ENCODE results near the gene PDK1.

PDK1 gene

GRCh38 chr2:172609488-172609887, 53.6 kb downstream of the PDK1 start:
- no peak for DNase-seq (ENCODE audit: insufficient read length, low spot score)
- no peak for TF ChIP-seq SPI1 (IDR thresholded peaks at IDR 0.05; ENCODE audit: low read depth, low read length)
- TF ChIP-seq POLR2AphosphoS5 (IDR thresholded peaks at IDR 0.05; ENCODE audit: low read depth, low read length), result no peak
- no peak for TF ChIP-seq POLR2A (IDR thresholded peaks at IDR 0.05; ENCODE audit: low read depth, low read length)
- no peak for TF ChIP-seq POU2F2 (IDR thresholded peaks at IDR 0.05; ENCODE audit: low read depth, low read length)
- no peak for TF ChIP-seq PAX5 (IDR thresholded peaks at IDR 0.05; ENCODE audit: insufficient read depth, low read length, severe bottlenecking)
- TF ChIP-seq TAF1 (IDR thresholded peaks at IDR 0.05; ENCODE audit: low read depth, low read length), result no peak
- no peak for FAIRE-seq

GRCh38 chr2:172612051-172612450, 56.2 kb downstream of the PDK1 start:
- DNase-seq (ENCODE audit: insufficient read length, low spot score) (no peak), FAIRE-seq (no peak)
- TF ChIP-seq POU2F2 (IDR thresholded peaks at IDR 0.05; ENCODE audit: low read depth, low read length), result no peak
- no peak for TF ChIP-seq SPI1 (IDR thresholded peaks at IDR 0.05; ENCODE audit: low read depth, low read length)
- TF ChIP-seq POLR2A (IDR thresholded peaks at IDR 0.05; ENCODE audit: low read depth, low read length), result no peak
- TF ChIP-seq PAX5 (IDR thresholded peaks at IDR 0.05; ENCODE audit: insufficient read depth, low read length, severe bottlenecking), result no peak
- no peak for TF ChIP-seq TAF1 (IDR thresholded peaks at IDR 0.05; ENCODE audit: low read depth, low read length)

- TF ChIP-seq POU2F2 (IDR thresholded peaks at IDR 0.05; ENCODE audit: low read depth, low read length) (no peak), PAX5 (IDR thresholded peaks at IDR 0.05; ENCODE audit: insufficient read depth, low read length, severe bottlenecking) (no peak), TAF1 (IDR thresholded peaks at IDR 0.05; ENCODE audit: low read depth, low read length) (no peak), SPI1 (IDR thresholded peaks at IDR 0.05; ENCODE audit: low read depth, low read length) (no peak), POLR2AphosphoS5 (IDR thresholded peaks at IDR 0.05; ENCODE audit: low read depth, low read length) (0 out of 2 replicates have a peak, but pooled peaks have one; percentile 27), POLR2A (IDR thresholded peaks at IDR 0.05; ENCODE audit: low read depth, low read length) (no peak)
- DNase-seq (ENCODE audit: insufficient read length, low spot score) (no peak), FAIRE-seq (no peak)
These were observed 57.1 kb downstream of the PDK1 start for GRCh38 chr2:172613040-172613439.

GRCh38 chr2:172613615-172614231, 57.8 kb downstream of the PDK1 start:
- FAIRE-seq (no peak), DNase-seq (ENCODE audit: insufficient read length, low spot score) (no peak)

GRCh38 chr2:172614932-172615331, 59.0 kb downstream of the PDK1 start:
- TF ChIP-seq PAX5 (IDR thresholded peaks at IDR 0.05; ENCODE audit: insufficient read depth, low read length, severe bottlenecking) (no peak), POLR2AphosphoS5 (IDR thresholded peaks at IDR 0.05; ENCODE audit: low read depth, low read length) (no peak), TAF1 (IDR thresholded peaks at IDR 0.05; ENCODE audit: low read depth, low read length) (no peak), SPI1 (IDR thresholded peaks at IDR 0.05; ENCODE audit: low read depth, low read length) (no peak), POLR2A (IDR thresholded peaks at IDR 0.05; ENCODE audit: low read depth, low read length) (no peak), POU2F2 (IDR thresholded peaks at IDR 0.05; ENCODE audit: low read depth, low read length) (no peak)
- DNase-seq (ENCODE audit: insufficient read length, low spot score), result no peak
- FAIRE-seq, result no peak

More at GRCh38 chr2:172613615-172614231, 57.8 kb downstream of the PDK1 start:
- TF ChIP-seq SPI1 (IDR thresholded peaks at IDR 0.05; ENCODE audit: low read depth, low read length) (no peak), TAF1 (IDR thresholded peaks at IDR 0.05; ENCODE audit: low read depth, low read length) (no peak), POU2F2 (IDR thresholded peaks at IDR 0.05; ENCODE audit: low read depth, low read length) (no peak), POLR2AphosphoS5 (IDR thresholded peaks at IDR 0.05; ENCODE audit: low read depth, low read length) (no peak), POLR2A (IDR thresholded peaks at IDR 0.05; ENCODE audit: low read depth, low read length) (no peak; the same call in 1 of the 2 replicates), PAX5 (IDR thresholded peaks at IDR 0.05; ENCODE audit: insufficient read depth, low read length, severe bottlenecking) (no peak)

- FAIRE-seq (no peak), DNase-seq (ENCODE audit: insufficient read length, low spot score) (no peak)
- TF ChIP-seq POU2F2 (IDR thresholded peaks at IDR 0.05; ENCODE audit: low read depth, low read length) (no peak), PAX5 (IDR thresholded peaks at IDR 0.05; ENCODE audit: insufficient read depth, low read length, severe bottlenecking) (no peak), SPI1 (IDR thresholded peaks at IDR 0.05; ENCODE audit: low read depth, low read length) (no peak), POLR2A (IDR thresholded peaks at IDR 0.05; ENCODE audit: low read depth, low read length) (no peak), TAF1 (IDR thresholded peaks at IDR 0.05; ENCODE audit: low read depth, low read length) (no peak), POLR2AphosphoS5 (IDR thresholded peaks at IDR 0.05; ENCODE audit: low read depth, low read length) (no peak)
These were observed 59.9 kb downstream of the PDK1 start for GRCh38 chr2:172615727-172616261.

- no peak for DNase-seq (ENCODE audit: insufficient read length, low spot score)
- TF ChIP-seq PAX5 (IDR thresholded peaks at IDR 0.05; ENCODE audit: insufficient read depth, low read length, severe bottlenecking), result no peak
- TF ChIP-seq TAF1 (IDR thresholded peaks at IDR 0.05; ENCODE audit: low read depth, low read length), result no peak
- TF ChIP-seq POU2F2 (IDR thresholded peaks at IDR 0.05; ENCODE audit: low read depth, low read length), result no peak
- TF ChIP-seq SPI1 (IDR thresholded peaks at IDR 0.05; ENCODE audit: low read depth, low read length), result no peak
- no peak for TF ChIP-seq POLR2A (IDR thresholded peaks at IDR 0.05; ENCODE audit: low read depth, low read length)
- no peak for TF ChIP-seq POLR2AphosphoS5 (IDR thresholded peaks at IDR 0.05; ENCODE audit: low read depth, low read length)
- no peak for FAIRE-seq
These were observed 61.2 kb downstream of the PDK1 start for GRCh38 chr2:172617115-172617514.

GRCh38 chr2:172623249-172623965, 67.5 kb downstream of the PDK1 start:
- TF ChIP-seq POLR2A (IDR thresholded peaks at IDR 0.05; ENCODE audit: low read depth, low read length) (no peak), POLR2AphosphoS5 (IDR thresholded peaks at IDR 0.05; ENCODE audit: low read depth, low read length) (no peak), PAX5 (IDR thresholded peaks at IDR 0.05; ENCODE audit: insufficient read depth, low read length, severe bottlenecking) (no peak), SPI1 (IDR thresholded peaks at IDR 0.05; ENCODE audit: low read depth, low read length) (no peak), POU2F2 (IDR thresholded peaks at IDR 0.05; ENCODE audit: low read depth, low read length) (no peak), TAF1 (IDR thresholded peaks at IDR 0.05; ENCODE audit: low read depth, low read length) (no peak)
- DNase-seq (ENCODE audit: insufficient read length, low spot score) (no peak), FAIRE-seq (no peak)

GRCh38 chr2:172624996-172625395, 69.1 kb downstream of the PDK1 start:
- DNase-seq (ENCODE audit: insufficient read length, low spot score), result no peak
- no peak for TF ChIP-seq POLR2AphosphoS5 (IDR thresholded peaks at IDR 0.05; ENCODE audit: low read depth, low read length)
- no peak for TF ChIP-seq SPI1 (IDR thresholded peaks at IDR 0.05; ENCODE audit: low read depth, low read length)
- no peak for TF ChIP-seq POU2F2 (IDR thresholded peaks at IDR 0.05; ENCODE audit: low read depth, low read length)
- no peak for TF ChIP-seq TAF1 (IDR thresholded peaks at IDR 0.05; ENCODE audit: low read depth, low read length)
- no peak for TF ChIP-seq POLR2A (IDR thresholded peaks at IDR 0.05; ENCODE audit: low read depth, low read length)
- no peak for TF ChIP-seq PAX5 (IDR thresholded peaks at IDR 0.05; ENCODE audit: insufficient read depth, low read length, severe bottlenecking)
- FAIRE-seq, result no peak

All from GM12891 (cell line).